ENCODE data around the gene ECSIT.

DNA sequence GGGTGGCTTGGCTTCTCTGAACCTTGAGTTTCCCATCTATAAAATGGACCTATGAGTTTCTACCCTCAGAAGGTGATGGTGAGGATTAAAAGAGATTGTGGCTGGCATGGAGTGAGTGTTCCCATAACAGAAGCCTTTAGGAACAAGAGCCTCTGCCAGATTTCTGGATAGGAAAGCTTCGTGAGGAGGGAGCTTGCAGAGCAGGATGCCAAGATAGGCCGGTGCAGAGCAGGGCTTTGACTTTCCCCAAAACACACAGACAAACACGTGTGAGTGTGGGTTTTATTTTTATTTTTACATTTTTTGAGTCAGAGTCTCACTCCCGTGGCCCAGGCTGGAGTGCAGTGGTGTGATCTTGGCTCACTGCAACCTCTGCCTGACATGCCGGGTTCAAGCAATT is 6.0 kb upstream of the ECSIT start:
- TF ChIP-seq, protein P1, sequence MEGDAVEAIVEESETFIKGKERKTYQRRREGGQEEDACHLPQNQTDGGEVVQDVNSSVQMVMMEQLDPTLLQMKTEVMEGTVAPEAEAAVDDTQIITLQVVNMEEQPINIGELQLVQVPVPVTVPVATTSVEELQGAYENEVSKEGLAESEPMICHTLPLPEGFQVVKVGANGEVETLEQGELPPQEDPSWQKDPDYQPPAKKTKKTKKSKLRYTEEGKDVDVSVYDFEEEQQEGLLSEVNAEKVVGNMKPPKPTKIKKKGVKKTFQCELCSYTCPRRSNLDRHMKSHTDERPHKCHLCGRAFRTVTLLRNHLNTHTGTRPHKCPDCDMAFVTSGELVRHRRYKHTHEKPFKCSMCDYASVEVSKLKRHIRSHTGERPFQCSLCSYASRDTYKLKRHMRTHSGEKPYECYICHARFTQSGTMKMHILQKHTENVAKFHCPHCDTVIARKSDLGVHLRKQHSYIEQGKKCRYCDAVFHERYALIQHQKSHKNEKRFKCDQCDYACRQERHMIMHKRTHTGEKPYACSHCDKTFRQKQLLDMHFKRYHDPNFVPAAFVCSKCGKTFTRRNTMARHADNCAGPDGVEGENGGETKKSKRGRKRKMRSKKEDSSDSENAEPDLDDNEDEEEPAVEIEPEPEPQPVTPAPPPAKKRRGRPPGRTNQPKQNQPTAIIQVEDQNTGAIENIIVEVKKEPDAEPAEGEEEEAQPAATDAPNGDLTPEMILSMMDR (conservative IDR thresholded peaks at IDR 0.05) = no peak
- TF ChIP-seq ZFX (IDR thresholded peaks at IDR 0.05) = no peak

Data from C4-2B (cell line).